Adrenal gland (tissue), 12 donors: Measurements from ENCODE around the gene FBXL17. TPM values are rescaled to one million over a fixed set of nuclear protein-coding genes. Genes with fewer than 3 reads are reported as not detected.

Source experiments
- DNase-seq, 7 donors: peaks; one replicate each; pipeline ENCODE4 v3.0.0-alpha.2; 2019 to 2020
- H3K27ac ChIP-seq, 5 donors: fragments of 200-600 bp; sonication (generic) in 4 of 5; 1 replicate in 3 of 5; 2 replicates in 2 of 5; pipeline versions ENCODE4 v1.5.1 to v1.8.0; 2016 to 2020; ENCODE audit warnings: mild to moderate bottlenecking in 1 of 5
- H3K27me3 ChIP-seq: fragments of 200-600 bp; 2 replicates; pipeline ENCODE4 v1.8.0; 2021
- H3K36me3 ChIP-seq, 2 donors: fragments of 200-600 bp; replicated peaks in 1 of 2; 1 replicate in 1 of 2; 2 replicates in 1 of 2; pipeline versions ENCODE4 v1.5.1 to v1.8.0; 2018 to 2022
- H3K4me1 ChIP-seq, 2 donors: fragments of 200-600 bp; replicated peaks in 1 of 2; 1 replicate in 1 of 2; 2 replicates in 1 of 2; pipeline versions ENCODE4 v1.5.1 to v1.8.0; 2018 to 2021
- H3K4me3 ChIP-seq, 4 donors: fragments of 200-600 bp; sonication (generic) in 3 of 4; one replicate each; pipeline ENCODE4 v1.5.1; 2016 to 2018
- H3K9me3 ChIP-seq, 3 donors: fragments of 200-600 bp; sonication (generic) in 1 of 3; replicated peaks in 1 of 3; 1 replicate in 2 of 3; 2 replicates in 1 of 3; pipeline versions ENCODE4 v1.5.1 to v1.8.0; 2016 to 2021
- POLR2A ChIP-seq, 2 donors: fragments of 450-650 bp; IDR thresholded peaks; one replicate each; pipeline ENCODE4 v1.6.1; 2017; ENCODE audit warnings: antibody characterized with exemption in 2 of 2, mild to moderate bottlenecking in 2 of 2, moderate library complexity in 1 of 2
- WGBS, 4 donors: extraction: QIAGEN DNeasy Blood & Tissue Kit in 2 of 4; methylation state at CpG; one replicate each; pipeline versions ENCODE4 v1.1.5 to v1.1.7; 2013 to 2017; 5-methylcytosine and 5-hydroxymethylcytosine counted together
- intact Hi-C, 2 donors: fragments of 100-400 bp; cut with DNase I; formaldehyde crosslinking; loops; one replicate each; pipeline versions ENCODE4 v1.14.1 to v1.15.0; 2022 to 2023
- polyA plus RNA-seq, 3 donors: library from polyadenylated mRNA; stranded (reverse); fragments of 200-250 nt in 2 of 3; fragments of 350-450 nt in 1 of 3; fragmentation: Illumina TruSeq in 1 of 3; extraction: RNeasy Lipid Tissue Mini Kit (QIAGEN cat#74804) in 1 of 3; gene quantifications; one replicate each; pipeline ENCODE4 v1.2.3, GENCODE V29; 2013 to 2014
- total RNA-seq, 9 donors: library from RNA; depleted of rRNA in 4 of 9; stranded (reverse); fragments of >200 nt in 4 of 9; fragments of 120-200 nt in 1 of 9; fragmentation: NEBNext Ultra II Directional in 1 of 9; extraction: Animal tissue kit (Norgen Biotek cat#: 25700) in 1 of 9; gene quantifications; one replicate each; pipeline versions ENCODE4 v1.1.0 to v1.2.4, GENCODE V29; 2013 to 2023
- TF ChIP-seq, protein P1 (sequence below), 6 experiments: fragments of 450-650 bp in 4 of 6; fragments of 200-600 bp in 2 of 6; sonication (generic) in 1 of 6; IDR thresholded peaks; 1 replicate in 5 of 6; 2 replicates in 1 of 6; pipeline versions ENCODE4 v1.5.1 to v1.8.0; 2016 to 2021; ENCODE audit warnings: antibody characterized with exemption in 6 of 6, mild to moderate bottlenecking in 2 of 6, moderate library complexity in 1 of 6
- donor health status: healthy with polysubstance abuse.
- donor health status: Bipolar disorder and iron deficiency.
- donor health status: DM: yes; HTN: yes; CAD: no.
- donor health status: DM: no; HTN: no; CAD: no.
- donor health status: DM: no; HTN: no; CAD: no.
- donor health status: DM: yes; HTN: yes; CAD: no.

Gene FBXL17
- total and polyA plus RNA-seq, 12 donors = 4.4 to 29.4 (median 21.3) TPM

DNA sequence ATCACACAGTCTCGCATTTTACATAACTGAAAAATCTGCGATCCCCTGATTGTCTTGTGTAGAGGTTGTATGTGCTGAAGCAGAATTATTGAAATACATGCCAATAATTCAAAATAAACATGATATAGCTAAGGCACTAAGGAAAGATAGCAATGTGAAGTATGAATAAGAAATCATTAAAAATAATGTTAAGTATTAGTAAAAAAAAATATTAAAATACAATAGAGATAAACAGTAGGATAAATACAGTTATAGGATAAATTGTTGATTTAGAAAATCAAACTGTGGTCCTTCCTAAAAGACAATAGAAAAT, 121.1 kb downstream of the FBXL17 start:
- Histone ChIP-seq H3K9me3 (no peaks in the 10 kb centered on the region), H3K27me3 (no peaks in the 10 kb centered on the region), H3K4me3 (no peak overlapping the region), H3K36me3 (no peaks in the 10 kb centered on the region), H3K4me1 (peaks cover 0 to 11% of the 10 kb centered on the region in 2 donors), H3K27ac (no peak overlapping the region)
- 5 to 9% (median 7%) methylated on average over 2 of the region's 2 CpGs for WGBS, 4 donors
- intact Hi-C loops = loop anchor here in 1 of 2 donors (5.0 kb wide), 1 partner anchor 81 kb away; no protein-coding TSS in a partner anchor
- no peak for TF ChIP-seq POLR2A (IDR thresholded peaks at IDR 0.05)
- TF ChIP-seq, protein P1, sequence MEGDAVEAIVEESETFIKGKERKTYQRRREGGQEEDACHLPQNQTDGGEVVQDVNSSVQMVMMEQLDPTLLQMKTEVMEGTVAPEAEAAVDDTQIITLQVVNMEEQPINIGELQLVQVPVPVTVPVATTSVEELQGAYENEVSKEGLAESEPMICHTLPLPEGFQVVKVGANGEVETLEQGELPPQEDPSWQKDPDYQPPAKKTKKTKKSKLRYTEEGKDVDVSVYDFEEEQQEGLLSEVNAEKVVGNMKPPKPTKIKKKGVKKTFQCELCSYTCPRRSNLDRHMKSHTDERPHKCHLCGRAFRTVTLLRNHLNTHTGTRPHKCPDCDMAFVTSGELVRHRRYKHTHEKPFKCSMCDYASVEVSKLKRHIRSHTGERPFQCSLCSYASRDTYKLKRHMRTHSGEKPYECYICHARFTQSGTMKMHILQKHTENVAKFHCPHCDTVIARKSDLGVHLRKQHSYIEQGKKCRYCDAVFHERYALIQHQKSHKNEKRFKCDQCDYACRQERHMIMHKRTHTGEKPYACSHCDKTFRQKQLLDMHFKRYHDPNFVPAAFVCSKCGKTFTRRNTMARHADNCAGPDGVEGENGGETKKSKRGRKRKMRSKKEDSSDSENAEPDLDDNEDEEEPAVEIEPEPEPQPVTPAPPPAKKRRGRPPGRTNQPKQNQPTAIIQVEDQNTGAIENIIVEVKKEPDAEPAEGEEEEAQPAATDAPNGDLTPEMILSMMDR (IDR thresholded peaks at IDR 0.05) = peak in 1 of 6 experiments; percentile 8
- no peak for DNase-seq

GRCh38 chr5:108260117-108260857, 121.6 kb downstream of the FBXL17 start:
- intact Hi-C loops = loop anchor here in 1 of 2 donors (5.0 kb wide), 1 partner anchor 82 kb away; no protein-coding TSS in a partner anchor
- no peak overlapping the region for H3K4me3 ChIP-seq

GRCh38 chr5:108259306-108259705, 122.6 kb downstream of the FBXL17 start:
- no peak for TF ChIP-seq POLR2A (IDR thresholded peaks at IDR 0.05)
- TF ChIP-seq, protein P1 (IDR thresholded peaks at IDR 0.05) = no peak
- Histone ChIP-seq H3K27ac (no peak overlapping the region), H3K27me3 (no peaks in the 10 kb centered on the region), H3K9me3 (no peaks in the 10 kb centered on the region), H3K36me3 (no peaks in the 10 kb centered on the region), H3K4me1 (peaks cover 0 to 7% of the 10 kb centered on the region in 2 donors), H3K4me3 (no peak overlapping the region)
- DNase-seq = no peak
- intact Hi-C loops = no loop called here
- WGBS, 4 donors = 39 to 55% (median 46%) methylated on average over 1 of the region's 1 CpG

More at GRCh38 chr5:108260117-108260857, 121.6 kb downstream of the FBXL17 start:
- Histone ChIP-seq H3K4me1 (peaks cover 0 to 11% of the 10 kb centered on the region in 2 donors), H3K36me3 (no peaks in the 10 kb centered on the region), H3K27me3 (no peaks in the 10 kb centered on the region), H3K9me3 (no peaks in the 10 kb centered on the region), H3K27ac (no peak overlapping the region)
- 39 to 43% (median 41%) methylated on average over 8 of the region's 8 CpGs for WGBS, 4 donors
- no peak for TF ChIP-seq POLR2A (IDR thresholded peaks at IDR 0.05)
- TF ChIP-seq, protein P1 (IDR thresholded peaks at IDR 0.05) = peak; percentile 79 to 97 (median 89)
- peak; percentile 65 to 90 (median 80) for DNase-seq

- H3K36me3 ChIP-seq = no peaks in the 10 kb centered on the region
- no peaks in the 10 kb centered on the region for H3K9me3 ChIP-seq
- DNase-seq = no peak
- H3K4me1 ChIP-seq = peaks cover 0 to 7% of the 10 kb centered on the region in 2 donors
- H3K27ac ChIP-seq = no peak overlapping the region
- intact Hi-C loops = no loop called here
- H3K4me3 ChIP-seq = no peak overlapping the region
- WGBS, 4 donors = 88 to 95% (median 91%) methylated on average over 3 of the region's 3 CpGs
- no peaks in the 10 kb centered on the region for H3K27me3 ChIP-seq
- TF ChIP-seq, protein P1 (IDR thresholded peaks at IDR 0.05) = no peak
- TF ChIP-seq POLR2A (IDR thresholded peaks at IDR 0.05) = no peak
Measured at GRCh38 chr5:108257996-108258395, 123.9 kb downstream of the FBXL17 start.
